H9 (cell line): ENCODE data around the gene C19orf25. TPM values are rescaled to one million over a fixed set of nuclear protein-coding genes. Genes with fewer than 3 reads are reported as not detected.

Source experiments
- DNase-seq: peaks from one replicate; pipeline ENCODE4 v3.0.0-alpha.2; 2017
- H2AFZ ChIP-seq: one replicate; pipeline ENCODE4 v1.6.1; 2013; ENCODE audit warnings: mild to moderate bottlenecking, low read length, control low read depth, moderate library complexity
- H2AK5ac ChIP-seq: 2 replicates; pipeline ENCODE4 v1.6.1; 2013; ENCODE audit warnings: low read length, control low read depth, mixed read lengths; ENCODE audit not compliant: insufficient read length
- H2BK120ac ChIP-seq: one replicate; pipeline ENCODE4 v1.6.1; 2013; ENCODE audit warnings: low read depth, mild to moderate bottlenecking, low read length, control low read depth, inconsistent platforms; ENCODE audit not compliant: poor library complexity, severe bottlenecking
- H2BK12ac ChIP-seq: 2 replicates; pipeline ENCODE4 v1.6.1; 2013; ENCODE audit warnings: low read length, control low read depth, mixed read lengths, low read depth; ENCODE audit not compliant: insufficient read length
- H2BK15ac ChIP-seq: 2 replicates; pipeline ENCODE4 v1.6.1; 2013; ENCODE audit warnings: low read depth, low read length, control low read depth
- H2BK20ac ChIP-seq: one replicate; pipeline ENCODE4 v1.6.1; 2013; ENCODE audit warnings: low read depth, mild to moderate bottlenecking, low read length, control low read depth, inconsistent platforms; ENCODE audit not compliant: poor library complexity, severe bottlenecking
- H2BK5ac ChIP-seq: 2 replicates; pipeline ENCODE4 v1.6.1; 2013; ENCODE audit warnings: low read length, control low read depth, mixed read lengths; ENCODE audit not compliant: insufficient read length
- H3K14ac ChIP-seq: 2 replicates; pipeline ENCODE4 v1.6.1; 2013; ENCODE audit warnings: low read length, control low read depth; ENCODE audit not compliant: insufficient read depth
- H3K18ac ChIP-seq: 2 replicates; pipeline ENCODE4 v1.6.1; 2013; ENCODE audit warnings: low read depth, mild to moderate bottlenecking, mixed read lengths, low read length, control low read depth; ENCODE audit not compliant: insufficient read length
- H3K23ac ChIP-seq: 2 replicates; pipeline ENCODE4 v1.6.1; 2013; ENCODE audit warnings: low read length, control low read depth, mixed read lengths, low read depth; ENCODE audit not compliant: insufficient read length
- H3K23me2 ChIP-seq: 2 replicates; pipeline ENCODE4 v1.6.1; 2013; ENCODE audit warnings: low read depth, mild to moderate bottlenecking, mixed read lengths, low read length, control low read depth; ENCODE audit not compliant: insufficient read length, poor library complexity, severe bottlenecking
- H3K27ac ChIP-seq: 2 replicates; pipeline ENCODE4 v1.5.1; 2013; ENCODE audit warnings: low read length, control low read depth, mixed read lengths, low read depth; ENCODE audit not compliant: insufficient read length
- H3K27me3 ChIP-seq: 2 replicates; pipeline ENCODE4 v1.6.1; 2013; ENCODE audit warnings: low read length, control low read depth, inconsistent platforms; ENCODE audit not compliant: insufficient read depth
- H3K4ac ChIP-seq: 2 replicates; pipeline ENCODE4 v1.6.1; 2013; ENCODE audit warnings: low read depth, mild to moderate bottlenecking, control low read depth, inconsistent platforms, low read length, moderate library complexity
- H3K4me1 ChIP-seq: 2 replicates; pipeline ENCODE4 v1.6.1; 2013; ENCODE audit warnings: low read length, control low read depth, inconsistent platforms; ENCODE audit not compliant: insufficient read depth
- H3K4me2 ChIP-seq: 2 replicates; pipeline ENCODE4 v1.6.1; 2013; ENCODE audit warnings: low read length, control low read depth, mixed read lengths; ENCODE audit not compliant: insufficient read length, insufficient read depth
- H3K56ac ChIP-seq: 2 replicates; pipeline ENCODE4 v1.6.1; 2013; ENCODE audit warnings: low read depth, mild to moderate bottlenecking, mixed read lengths, low read length, control low read depth; ENCODE audit not compliant: insufficient read length
- H3K79me1 ChIP-seq: 2 replicates; pipeline ENCODE4 v1.6.1; 2013; ENCODE audit warnings: low read depth, mild to moderate bottlenecking, moderate library complexity, low read length, control low read depth, inconsistent platforms; ENCODE audit not compliant: insufficient read depth, poor library complexity, severe bottlenecking
- H3K79me2 ChIP-seq: 2 replicates; pipeline ENCODE4 v1.6.1; 2013; ENCODE audit warnings: low read length, control low read depth, inconsistent platforms; ENCODE audit not compliant: insufficient read depth
- H3K9ac ChIP-seq: 2 replicates; pipeline ENCODE4 v1.6.1; 2013; ENCODE audit warnings: low read length, control low read depth, mixed read lengths; ENCODE audit not compliant: insufficient read length; ENCODE audit errors: extremely low read depth
- H3K9me3 ChIP-seq: one replicate; pipeline ENCODE4 v1.6.1; 2013; ENCODE audit warnings: low read depth, low read length, inconsistent platforms; ENCODE audit not compliant: control insufficient read depth
- H3T11ph ChIP-seq: one replicate; pipeline ENCODE4 v1.6.1; 2013; ENCODE audit warnings: mild to moderate bottlenecking, low read length, control low read depth, inconsistent platforms
- H4K20me1 ChIP-seq: one replicate; pipeline ENCODE4 v1.6.1; 2013; ENCODE audit not compliant: control insufficient read depth, insufficient read length, insufficient read depth
- H4K5ac ChIP-seq: 2 replicates; pipeline ENCODE4 v1.6.1; 2013; ENCODE audit warnings: low read depth, mild to moderate bottlenecking, mixed read lengths, low read length, control low read depth; ENCODE audit not compliant: insufficient read length
- H4K8ac ChIP-seq: replicated peaks from 2 replicates; pipeline ENCODE4 v1.6.1; 2013; ENCODE audit warnings: low read length, control low read depth, mixed read lengths, low read depth; ENCODE audit not compliant: insufficient read length
- H4K91ac ChIP-seq: 2 replicates; pipeline ENCODE4 v1.6.1; 2013; ENCODE audit warnings: low read depth, mild to moderate bottlenecking, moderate library complexity, mixed read lengths, low read length, control low read depth; ENCODE audit not compliant: insufficient read length
- H3K27ac Mint-ChIP-seq, 3 experiments: 2 replicates in 2 of 3; 3 replicates in 1 of 3; pipeline ENCODE4 v1.8.0; 2020 to 2021; ENCODE audit warnings: mixed read lengths in 3 of 3, mild to moderate bottlenecking in 1 of 3, moderate library complexity in 1 of 3
- H3K27me3 Mint-ChIP-seq: 2 replicates; pipeline ENCODE4 v1.8.0; 2021; ENCODE audit warnings: low read depth, mild to moderate bottlenecking, moderate library complexity, mixed read lengths
- H3K36me3 Mint-ChIP-seq, 3 experiments: 2 replicates in 2 of 3; 3 replicates in 1 of 3; pipeline ENCODE4 v1.8.0; 2020 to 2021; ENCODE audit warnings: low read depth in 3 of 3, mixed read lengths in 3 of 3; ENCODE audit not compliant: insufficient read depth in 1 of 3
- H3K4me1 Mint-ChIP-seq, 2 experiments: 2 replicates each; pipeline ENCODE4 v1.8.0; 2020; ENCODE audit warnings: mixed read lengths in 2 of 2
- H3K4me3 Mint-ChIP-seq, 2 experiments: 2 replicates in 1 of 2; 3 replicates in 1 of 2; pipeline ENCODE4 v1.8.0; 2020 to 2021; ENCODE audit warnings: mild to moderate bottlenecking in 2 of 2, mixed read lengths in 2 of 2, moderate library complexity in 1 of 2
- H3K9me3 Mint-ChIP-seq, 2 experiments: 2 replicates in 1 of 2; 3 replicates in 1 of 2; pipeline ENCODE4 v1.8.0; 2020; ENCODE audit warnings: mild to moderate bottlenecking in 2 of 2, mixed read lengths in 2 of 2, moderate library complexity in 1 of 2
- CTCF ChIP-seq: fragments of 200-600 bp; sonication (generic); conservative IDR thresholded peaks from 3 replicates; pipeline ENCODE4 v1.8.0; 2021; ENCODE audit warnings: antibody characterized with exemption, mild to moderate bottlenecking
- WGBS: extraction: QIAGEN DNeasy Blood & Tissue Kit; methylation state at CpG from one replicate; pipeline ENCODE4 v1.1.7; 2013; ENCODE audit warnings: missing lambda C conversion rate, low lambda C conversion rate, mixed read lengths; ENCODE audit not compliant: insufficient read length; ENCODE audit errors: extremely low coverage; 5-methylcytosine and 5-hydroxymethylcytosine counted together
- total RNA-seq: library from RNA; stranded (reverse); gene quantifications from 2 replicates; pipeline ENCODE4 v1.2.1, GENCODE V29; 2021

C19orf25 gene
- total RNA-seq, 1 experiment from 2014 or later: 36.8 TPM

DNA sequence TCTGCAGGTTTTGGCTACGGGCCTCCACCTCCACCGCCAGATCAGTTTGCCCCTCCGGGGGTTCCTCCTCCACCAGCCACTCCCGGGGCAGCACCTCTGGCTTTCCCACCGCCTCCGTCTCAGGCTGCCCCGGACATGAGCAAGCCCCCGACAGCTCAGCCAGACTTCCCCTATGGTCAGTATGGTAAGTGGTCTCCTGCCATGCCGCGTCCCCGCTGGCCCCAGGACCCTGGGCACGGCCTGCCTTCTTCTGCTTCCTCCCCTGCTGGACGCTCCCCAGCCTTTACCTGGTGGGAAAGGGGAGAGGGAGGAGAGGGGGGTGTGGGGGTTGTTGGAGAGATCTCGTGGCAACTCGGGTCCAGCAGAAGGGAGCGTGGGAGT lies 46.5 kb downstream of the C19orf25 start:
- Histone ChIP-seq H3K9ac (no peak overlapping the region), H2BK15ac (no peak overlapping the region), H3K18ac (no peak overlapping the region), H3K4me2 (no peak overlapping the region), H3K56ac (no peak overlapping the region), H3K9me3 (no peaks in the 10 kb centered on the region), H3K14ac (no peak overlapping the region), H2AK5ac (no peak overlapping the region), H3T11ph (no peak overlapping the region), H2BK5ac (no peak overlapping the region), H4K91ac (no peak overlapping the region), H2BK20ac (no peak overlapping the region), H3K4ac (no peak overlapping the region), H4K5ac (no peak overlapping the region), H4K8ac (no peak overlapping the region), H2BK120ac (no peak overlapping the region), H3K23me2 (no peaks in the 10 kb centered on the region), H3K79me1 (no peaks in the 10 kb centered on the region), H3K4me1 (no peaks in the 10 kb centered on the region), H2BK12ac (no peak overlapping the region), H3K27ac (no peak overlapping the region), H2AFZ (no peak overlapping the region), H3K79me2 (no peaks in the 10 kb centered on the region), H3K27me3 (no peaks in the 10 kb centered on the region), H4K20me1 (no peaks in the 10 kb centered on the region), H3K23ac (no peak overlapping the region)
- Mint-ChIP-seq H3K4me1 (no peaks in the 10 kb centered on the region; a peak in 2 of 4 replicates), H3K4me3 (no peak overlapping the region), H3K36me3 (peaks cover 16 to 60% (median 45%) of the 10 kb centered on the region in 3 experiments; a peak in 6 of 7 replicates), H3K9me3 (no peaks in the 10 kb centered on the region), H3K27me3 (no peaks in the 10 kb centered on the region), H3K27ac (peak overlapping the region in 1 of 3 experiments; percentile 70; a peak in 1 of 7 replicates)
- DNase-seq: no peak
- TF ChIP-seq CTCF: no peak
- no CpG with 5 or more reads among the region's 16 CpGs for WGBS
